ENCODE results near the gene PCP4L1. TPM values are rescaled to one million over a fixed set of nuclear protein-coding genes. Genes with fewer than 3 reads are reported as not detected.

Gene PCP4L1
- total RNA-seq, 3 donors from 2014 or later, result not detected

- DNase-seq (no peak), ATAC-seq (peak in 1 of 2 donors; percentile 2)
- Mint-ChIP-seq H3K4me1 (ENCODE audit: low read depth) (peaks cover 33% of the 10 kb centered on the region), H3K4me3 (no peak overlapping the region), H3K9me3 (no peaks in the 10 kb centered on the region), H3K27me3 (ENCODE audit: low read depth) (peaks cover 1% of the 10 kb centered on the region), H3K36me3 (ENCODE audit: insufficient read depth) (peaks cover 6% of the 10 kb centered on the region)
These were observed 33.4 kb upstream of the PCP4L1 start for GRCh38 chr1:161225178-161225533.

GRCh38 chr1:161225534-161226319, 32.8 kb upstream of the PCP4L1 start, which contains the start of gene TOMM40L:
TOMM40L (plus strand) TSS chr1:161226060; CDS start chr1:161226490, 430 bp downstream.
- peak within 1 kb of the TSS; percentile 100 for H3K4me3 Mint-ChIP-seq
- peak; percentile 95 to 97 for ATAC-seq

GRCh38 chr1:161226320-161226711, 32.2 kb upstream of the PCP4L1 start:
- no peak for DNase-seq
- Mint-ChIP-seq H3K4me1 (ENCODE audit: low read depth) (peaks cover 33% of the 10 kb centered on the region), H3K27me3 (ENCODE audit: low read depth) (peaks cover 1% of the 10 kb centered on the region), H3K4me3 (peak overlapping the region; percentile 100), H3K36me3 (ENCODE audit: insufficient read depth) (peaks cover 7% of the 10 kb centered on the region), H3K9me3 (no peaks in the 10 kb centered on the region)
- ATAC-seq, result no peak

More at GRCh38 chr1:161225534-161226319, 32.8 kb upstream of the PCP4L1 start, which contains the start of gene TOMM40L:
- Mint-ChIP-seq H3K9me3 (no peaks in the 10 kb centered on the region), H3K27me3 (ENCODE audit: low read depth) (peaks cover 1% of the 10 kb centered on the region), H3K4me1 (ENCODE audit: low read depth) (peaks cover 33% of the 10 kb centered on the region), H3K36me3 (ENCODE audit: insufficient read depth) (peaks cover 7% of the 10 kb centered on the region)
- DNase-seq, result peak; percentile 83

- Mint-ChIP-seq H3K4me3 (peak overlapping the region; percentile 100), H3K9me3 (no peaks in the 10 kb centered on the region), H3K4me1 (ENCODE audit: low read depth) (peaks cover 33% of the 10 kb centered on the region), H3K27me3 (ENCODE audit: low read depth) (peaks cover 1% of the 10 kb centered on the region), H3K36me3 (ENCODE audit: insufficient read depth) (peaks cover 7% of the 10 kb centered on the region)
- DNase-seq (no peak), ATAC-seq (no peak)
These were observed 31.8 kb upstream of the PCP4L1 start for GRCh38 chr1:161226759-161227158.

GRCh38 chr1:161227196-161227871, 31.2 kb upstream of the PCP4L1 start:
- peak; percentile 91 for DNase-seq
- ATAC-seq, result peak; percentile 46
- Mint-ChIP-seq H3K4me3 (peak overlapping the region; percentile 100), H3K4me1 (ENCODE audit: low read depth) (peaks cover 31% of the 10 kb centered on the region), H3K36me3 (ENCODE audit: insufficient read depth) (peaks cover 7% of the 10 kb centered on the region), H3K9me3 (no peaks in the 10 kb centered on the region), H3K27me3 (ENCODE audit: low read depth) (peaks cover 1% of the 10 kb centered on the region)

GRCh38 chr1:161228032-161228431, 30.5 kb upstream of the PCP4L1 start:
- Mint-ChIP-seq H3K36me3 (ENCODE audit: insufficient read depth) (peaks cover 7% of the 10 kb centered on the region), H3K4me1 (ENCODE audit: low read depth) (peaks cover 31% of the 10 kb centered on the region), H3K27me3 (ENCODE audit: low read depth) (peaks cover 1% of the 10 kb centered on the region), H3K9me3 (no peaks in the 10 kb centered on the region), H3K4me3 (peak overlapping the region; percentile 1)
- DNase-seq (no peak), ATAC-seq (no peak)

GRCh38 chr1:161229896-161230295, 28.6 kb upstream of the PCP4L1 start:
- no peak for ATAC-seq
- no peak for DNase-seq
- Mint-ChIP-seq H3K27me3 (ENCODE audit: low read depth) (no peaks in the 10 kb centered on the region), H3K4me3 (no peak overlapping the region), H3K4me1 (ENCODE audit: low read depth) (peaks cover 30% of the 10 kb centered on the region), H3K36me3 (ENCODE audit: insufficient read depth) (peaks cover 7% of the 10 kb centered on the region), H3K9me3 (no peaks in the 10 kb centered on the region)

GRCh38 chr1:161230762-161231161, 27.8 kb upstream of the PCP4L1 start:
- DNase-seq, result no peak
- Mint-ChIP-seq H3K4me3 (no peak overlapping the region), H3K36me3 (ENCODE audit: insufficient read depth) (peaks cover 7% of the 10 kb centered on the region), H3K27me3 (ENCODE audit: low read depth) (no peaks in the 10 kb centered on the region), H3K4me1 (ENCODE audit: low read depth) (peaks cover 23% of the 10 kb centered on the region), H3K9me3 (no peaks in the 10 kb centered on the region)
- no peak for ATAC-seq

- Mint-ChIP-seq H3K27me3 (ENCODE audit: low read depth) (no peaks in the 10 kb centered on the region), H3K4me1 (ENCODE audit: low read depth) (peaks cover 2% of the 10 kb centered on the region), H3K36me3 (ENCODE audit: insufficient read depth) (peaks cover 6% of the 10 kb centered on the region), H3K9me3 (no peaks in the 10 kb centered on the region), H3K4me3 (no peak overlapping the region)
- ATAC-seq, result no peak
- DNase-seq, result no peak
These were observed 25.4 kb upstream of the PCP4L1 start for GRCh38 chr1:161233102-161233501.

- no peak for DNase-seq
- ATAC-seq, result no peak
- Mint-ChIP-seq H3K9me3 (no peaks in the 10 kb centered on the region), H3K4me3 (no peak overlapping the region), H3K4me1 (ENCODE audit: low read depth) (no peaks in the 10 kb centered on the region), H3K36me3 (ENCODE audit: insufficient read depth) (no peaks in the 10 kb centered on the region), H3K27me3 (ENCODE audit: low read depth) (no peaks in the 10 kb centered on the region)
These were observed 22.4 kb upstream of the PCP4L1 start for GRCh38 chr1:161235957-161236775.

- ATAC-seq (no peak), DNase-seq (no peak)
- no peaks in the 10 kb centered on the region for H3K36me3 Mint-ChIP-seq (ENCODE audit: insufficient read depth)
- H3K9me3 Mint-ChIP-seq, result no peaks in the 10 kb centered on the region
- H3K4me1 Mint-ChIP-seq (ENCODE audit: low read depth), result no peaks in the 10 kb centered on the region
- H3K4me3 Mint-ChIP-seq, result no peak within 1 kb of the TSS
- H3K27me3 Mint-ChIP-seq (ENCODE audit: low read depth), result peaks cover 7% of the 10 kb centered on the region
These were observed 20.5 kb upstream of the PCP4L1 start, which contains the start of gene NR1I3 for GRCh38 chr1:161238039-161238473. NR1I3 (minus strand) TSS chr1:161238203; CDS start chr1:161236565, 1,638 bp downstream.

- Mint-ChIP-seq H3K27me3 (ENCODE audit: low read depth) (peaks cover 7% of the 10 kb centered on the region), H3K9me3 (no peaks in the 10 kb centered on the region), H3K4me3 (no peak overlapping the region), H3K36me3 (ENCODE audit: insufficient read depth) (no peaks in the 10 kb centered on the region), H3K4me1 (ENCODE audit: low read depth) (no peaks in the 10 kb centered on the region)
- no peak for DNase-seq
- no peak for ATAC-seq
These were observed 16.9 kb upstream of the PCP4L1 start for GRCh38 chr1:161241682-161242081.

- ATAC-seq, result no peak
- peaks cover 7% of the 10 kb centered on the region for H3K27me3 Mint-ChIP-seq (ENCODE audit: low read depth)
- no peak overlapping the region for H3K4me3 Mint-ChIP-seq
- DNase-seq, result no peak
- H3K4me1 Mint-ChIP-seq (ENCODE audit: low read depth), result no peaks in the 10 kb centered on the region
- H3K9me3 Mint-ChIP-seq, result no peaks in the 10 kb centered on the region
- no peaks in the 10 kb centered on the region for H3K36me3 Mint-ChIP-seq (ENCODE audit: insufficient read depth)
These were observed 16.2 kb upstream of the PCP4L1 start for GRCh38 chr1:161242313-161242712.

GRCh38 chr1:161244888-161245287, 13.7 kb upstream of the PCP4L1 start:
- H3K27me3 Mint-ChIP-seq (ENCODE audit: low read depth), result peaks cover 7% of the 10 kb centered on the region
- no peak overlapping the region for H3K4me3 Mint-ChIP-seq
- no peak for DNase-seq
- no peak for ATAC-seq
- H3K9me3 Mint-ChIP-seq, result peaks cover 2% of the 10 kb centered on the region
- no peaks in the 10 kb centered on the region for H3K4me1 Mint-ChIP-seq (ENCODE audit: low read depth)
- peaks cover under 1% of the 10 kb centered on the region for H3K36me3 Mint-ChIP-seq (ENCODE audit: insufficient read depth)
